Natural killer cell (primary cell): Measurements from ENCODE around the gene RAMP1. TPM values are rescaled to one million over a fixed set of nuclear protein-coding genes. Genes with fewer than 3 reads are reported as not detected.

Source experiments
- ATAC-seq, 3 donors: fragments of 150-1000 bp in 2 of 3; fragments of 200-7000 bp in 1 of 3; cut with Tn5 transposase; 1 replicate in 1 of 3; 2 replicates in 2 of 3; pipeline ENCODE4 v1.10.0; 2021; ENCODE audit warnings: mild to moderate bottlenecking in 2 of 3, moderate library complexity in 2 of 3
- DNase-seq, 2 donors: peaks; one replicate each; pipeline versions ENCODE4 v3.0.0 to v3.0.0-alpha.2; 2013 to 2021; ENCODE audit warnings: mixed read lengths in 1 of 2
- H3K27ac ChIP-seq: one replicate; pipeline ENCODE4 v1.5.1; 2013; ENCODE audit warnings: mild to moderate bottlenecking, low read length
- H3K27me3 ChIP-seq: one replicate; pipeline ENCODE4 v1.6.1; 2013; ENCODE audit warnings: low read length; ENCODE audit not compliant: control insufficient read depth, insufficient read depth
- H3K36me3 ChIP-seq: one replicate; pipeline ENCODE4 v1.6.1; 2013; ENCODE audit warnings: low read length; ENCODE audit not compliant: control insufficient read depth, insufficient read depth
- H3K4me1 ChIP-seq: one replicate; pipeline ENCODE4 v1.6.1; 2013; ENCODE audit warnings: low read length; ENCODE audit not compliant: control insufficient read depth, insufficient read depth
- H3K4me3 ChIP-seq: one replicate; pipeline ENCODE4 v1.5.1; 2013; ENCODE audit warnings: low read length
- H3K9me3 ChIP-seq: one replicate; pipeline ENCODE4 v1.6.1; 2013; ENCODE audit warnings: low read length; ENCODE audit not compliant: control insufficient read depth, insufficient read depth
- H3K27ac Mint-ChIP-seq, 2 donors: one replicate each; pipeline ENCODE4 v1.8.0; 2022; ENCODE audit warnings: mild to moderate bottlenecking in 2 of 2, mixed read lengths in 2 of 2, moderate library complexity in 1 of 2
- H3K27me3 Mint-ChIP-seq, 2 donors: one replicate each; pipeline ENCODE4 v1.8.0; 2022; ENCODE audit warnings: low read depth in 2 of 2, mixed read lengths in 2 of 2
- H3K36me3 Mint-ChIP-seq: one replicate; pipeline ENCODE4 v1.8.0; 2022; ENCODE audit warnings: mixed read lengths
- H3K4me1 Mint-ChIP-seq, 2 donors: one replicate each; pipeline ENCODE4 v1.8.0; 2022; ENCODE audit warnings: mixed read lengths in 2 of 2
- H3K4me3 Mint-ChIP-seq: one replicate; pipeline ENCODE4 v1.8.0; 2022; ENCODE audit warnings: mild to moderate bottlenecking, moderate library complexity, mixed read lengths
- H3K9me3 Mint-ChIP-seq, 2 donors: one replicate each; pipeline ENCODE4 v1.8.0; 2022; ENCODE audit warnings: mixed read lengths in 2 of 2
- CTCF ChIP-seq: fragments of 200-600 bp; IDR thresholded peaks from one replicate; pipeline ENCODE4 v1.8.0; 2022; ENCODE audit warnings: antibody characterized with exemption
- WGBS: methylation state at CpG from one replicate; pipeline ENCODE4 v1.1.7; 2013; ENCODE audit warnings: missing lambda C conversion rate; ENCODE audit not compliant: insufficient coverage; 5-methylcytosine and 5-hydroxymethylcytosine counted together
- intact Hi-C: fragments of 100-400 bp; cut with micrococcal nuclease; formaldehyde crosslinking; loops from one replicate; pipeline ENCODE4 v1.14.2; 2022
- total RNA-seq, 4 donors: library from RNA; stranded (reverse); fragments of 120-200 nt in 1 of 4; gene quantifications; one replicate each; pipeline versions ENCODE4 v1.2.3 to v1.2.4, GENCODE V29; 2013 to 2022

Gene RAMP1
- total RNA-seq: 10 to 100 TPM in 1 of 3 donors, 1 to 10 TPM in 2; 3.9 to 11.0 (median 4.9) TPM
- total RNA-seq (2013): 13.5 TPM

GRCh38 chr2:237859533-237860272 lies at the start of gene RAMP1:
Gene RAMP1, plus strand, starts transcription at chr2:237859623. Its CDS starts 53 bp downstream, at chr2:237859676.
- Mint-ChIP-seq H3K36me3 (no peaks in the 10 kb centered on the region), H3K4me1 (peaks cover 14 to 18% of the 10 kb centered on the region in 2 donors), H3K9me3 (no peaks in the 10 kb centered on the region), H3K27me3 (peaks cover 12 to 14% of the 10 kb centered on the region in 2 donors), H3K27ac (peak within 1 kb of the TSS; percentile 62 to 84), H3K4me3 (peak within 1 kb of the TSS; percentile 93)
- Histone ChIP-seq H3K36me3 (no peaks in the 10 kb centered on the region), H3K9me3 (no peaks in the 10 kb centered on the region), H3K4me1 (peaks cover 24% of the 10 kb centered on the region), H3K27me3 (no peaks in the 10 kb centered on the region), H3K27ac (no peak within 1 kb of the TSS), H3K4me3 (peak within 1 kb of the TSS; percentile 34)
- TF ChIP-seq CTCF: no peak
- no peak for DNase-seq
- ATAC-seq: peak; percentile 28 to 71 (median 60)
- intact Hi-C loops: loop anchor here (2.0 kb wide), 1 partner anchor 107 kb away; the partner anchor contains the start of gene UBE2F
- 1% methylated on average over 75 of the region's 79 CpGs for WGBS

DNA sequence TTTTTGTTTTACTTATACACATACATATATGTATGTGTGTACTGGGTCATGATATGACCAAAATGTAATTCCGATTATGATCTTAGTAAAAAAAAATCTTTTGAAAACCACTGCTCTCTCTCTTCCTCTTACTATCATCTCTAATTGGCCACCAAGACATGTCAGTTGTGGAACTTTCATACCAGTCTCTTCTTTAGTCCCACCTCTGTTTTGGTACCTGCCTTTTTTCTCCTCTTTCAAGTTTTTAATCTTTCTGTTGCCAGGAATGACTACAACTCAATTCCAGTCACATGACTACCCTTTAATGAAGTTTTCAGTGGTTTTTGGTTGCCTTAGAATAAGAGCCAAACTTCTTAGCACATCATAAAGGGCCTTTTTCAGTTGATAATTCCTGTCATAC lies 43.8 kb upstream of the RAMP1 start:
- WGBS: 67% methylated on average over 1 of the region's 1 CpG
- H3K36me3 ChIP-seq: no peaks in the 10 kb centered on the region
- H3K4me1 ChIP-seq: no peaks in the 10 kb centered on the region
- TF ChIP-seq CTCF: no peak
- Mint-ChIP-seq H3K9me3 (no peaks in the 10 kb centered on the region), H3K4me3 (no peak overlapping the region), H3K36me3 (no peaks in the 10 kb centered on the region), H3K4me1 (no peaks in the 10 kb centered on the region), H3K27ac (no peak overlapping the region), H3K27me3 (peaks cover 0 to 3% of the 10 kb centered on the region in 2 donors)
- H3K27me3 ChIP-seq: no peaks in the 10 kb centered on the region
- DNase-seq (no peak), ATAC-seq (no peak)
- intact Hi-C loops: no loop called here
- no peak overlapping the region for H3K4me3 ChIP-seq
- no peak overlapping the region for H3K27ac ChIP-seq
- no peaks in the 10 kb centered on the region for H3K9me3 ChIP-seq

DNA sequence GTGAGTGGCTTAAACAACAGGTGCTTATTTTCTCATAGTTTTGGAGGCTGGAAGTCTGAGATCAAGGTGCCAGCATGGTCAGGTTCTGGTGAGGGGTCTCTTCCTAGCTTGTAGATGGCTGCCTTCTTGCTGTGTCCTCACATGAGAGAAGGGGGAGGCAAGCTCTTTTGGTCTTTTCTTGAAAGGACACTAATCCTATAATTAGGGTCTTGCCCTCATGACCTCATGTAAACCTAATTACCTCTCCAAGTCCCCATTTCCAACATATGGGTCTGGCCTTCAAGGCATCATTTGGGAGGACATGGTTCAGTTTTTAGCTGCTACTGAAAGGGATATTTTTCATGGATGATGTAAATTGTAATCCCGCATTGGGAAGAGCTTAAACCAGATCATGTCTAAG lies 42.9 kb upstream of the RAMP1 start:
- no peaks in the 10 kb centered on the region for H3K27me3 ChIP-seq
- H3K9me3 Mint-ChIP-seq: no peaks in the 10 kb centered on the region
- H3K27me3 Mint-ChIP-seq: peaks cover 0 to 3% of the 10 kb centered on the region in 2 donors
- H3K36me3 Mint-ChIP-seq: no peaks in the 10 kb centered on the region
- no peak for DNase-seq
- no peaks in the 10 kb centered on the region for H3K36me3 ChIP-seq
- H3K4me1 Mint-ChIP-seq: no peaks in the 10 kb centered on the region
- no peaks in the 10 kb centered on the region for H3K4me1 ChIP-seq
- H3K9me3 ChIP-seq: no peaks in the 10 kb centered on the region
- ATAC-seq: no peak
- no peak for TF ChIP-seq CTCF
- intact Hi-C loops: no loop called here
- H3K4me3 ChIP-seq: no peak overlapping the region
- H3K27ac Mint-ChIP-seq: no peak overlapping the region
- 100% methylated on average over 1 of the region's 1 CpG for WGBS
- no peak overlapping the region for H3K27ac ChIP-seq
- H3K4me3 Mint-ChIP-seq: no peak overlapping the region
